ENCODE data around the gene SHANK2. TPM values are rescaled to one million over a fixed set of nuclear protein-coding genes. Genes with fewer than 3 reads are reported as not detected.

The SHANK2 gene
- polyA plus RNA-seq, 1 donor (not counting 4 experiments of a cell fraction or from before 2014, with no cell fraction given) = 0.22 TPM

DNA sequence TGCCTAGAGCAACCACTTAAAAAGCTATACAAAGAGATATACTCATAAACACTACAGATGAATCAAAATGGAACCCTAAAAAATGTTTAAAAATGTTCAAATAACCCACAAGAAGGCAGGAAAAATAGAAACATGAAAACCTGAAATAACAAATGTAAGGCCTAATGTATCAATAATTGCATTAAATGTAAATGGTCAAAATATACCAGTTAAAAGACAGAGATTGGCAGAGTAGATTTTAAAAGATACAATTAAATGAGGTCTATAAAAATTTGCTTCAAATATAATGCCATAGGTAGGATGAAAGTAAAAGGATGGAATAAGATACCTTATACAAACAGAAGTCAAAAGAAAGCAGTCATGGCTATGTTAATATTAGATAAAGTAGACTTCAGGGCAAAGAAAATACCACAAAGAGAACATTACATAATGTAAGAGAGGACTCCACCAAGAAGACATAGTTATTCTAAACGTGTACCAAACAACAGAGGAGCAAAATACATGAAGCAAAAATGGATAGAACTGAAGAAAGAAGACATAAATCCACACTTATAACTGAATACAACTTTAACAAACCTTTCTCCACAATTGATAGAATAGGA, 25.2 kb downstream of the SHANK2 start:
- Histone ChIP-seq H3K4me3 (ENCODE audit: control insufficient read depth in 2 of 3, extremely low read depth in 1 of 3, insufficient read depth in 2 of 3, low read depth in 1 of 3, low read length in 3 of 3) (no peak overlapping the region), H3K9ac (ENCODE audit: control insufficient read depth, extremely low read depth, insufficient read depth, low read length) (no peak overlapping the region), H3K79me2 (ENCODE audit: control insufficient read depth, insufficient read depth, low read length) (no peaks in the 10 kb centered on the region), H2AFZ (ENCODE audit: control insufficient read depth, low read length) (no peak overlapping the region), H3K4me2 (ENCODE audit: control insufficient read depth, extremely low read depth, insufficient read depth, low read depth, low read length) (no peak overlapping the region), H3K27ac (ENCODE audit: control insufficient read depth, insufficient read depth, low read length) (no peak overlapping the region), H3K9me3 (ENCODE audit: control insufficient read depth, low read depth, low read length) (no peaks in the 10 kb centered on the region), H3K9me1 (ENCODE audit: control insufficient read depth, extremely low read depth, insufficient read depth, low read length) (no peaks in the 10 kb centered on the region), H4K20me1 (ENCODE audit: control insufficient read depth, extremely low read depth, insufficient read depth, low read length) (no peaks in the 10 kb centered on the region), H3K27me3 (ENCODE audit: control insufficient read depth, extremely low read depth, insufficient read depth, low read length) (no peaks in the 10 kb centered on the region), H3K4me1 (ENCODE audit: control insufficient read depth, extremely low read depth, insufficient read depth, low read length) (no peaks in the 10 kb centered on the region), H3K36me3 (ENCODE audit: control insufficient read depth in 2 of 2, extremely low read depth in 1 of 2, insufficient read depth in 2 of 2, low read length in 2 of 2) (no peaks in the 10 kb centered on the region)
- DNase-seq (ENCODE audit: low read depth, low spot score) (no peak), FAIRE-seq (no peak)
- no peak for TF ChIP-seq CTCF (optimal IDR thresholded peaks at IDR 0.05 in 1 of 3, IDR thresholded peaks at IDR 0.05 in 1 of 3, conservative IDR thresholded peaks at IDR 0.05 in 1 of 3; ENCODE audit: extremely low read depth in 1 of 3, insufficient read depth in 2 of 3, low read length in 3 of 3)
- no peak for TF ChIP-seq EZH2 (IDR thresholded peaks at IDR 0.05; ENCODE audit: low read length)
- dilution Hi-C loops (cut with MboI; ENCODE audit: extremely low pct_ligation_motif_present, low sequenced_read_pairs) = no loop called here

- TF ChIP-seq EZH2 (IDR thresholded peaks at IDR 0.05; ENCODE audit: low read length) (no peak), CTCF (optimal IDR thresholded peaks at IDR 0.05 in 1 of 3, IDR thresholded peaks at IDR 0.05 in 1 of 3, conservative IDR thresholded peaks at IDR 0.05 in 1 of 3; ENCODE audit: extremely low read depth in 1 of 3, insufficient read depth in 2 of 3, low read length in 3 of 3) (no peak)
- no peak for FAIRE-seq
- Histone ChIP-seq H3K79me2 (ENCODE audit: control insufficient read depth, insufficient read depth, low read length) (no peaks in the 10 kb centered on the region), H3K9ac (ENCODE audit: control insufficient read depth, extremely low read depth, insufficient read depth, low read length) (no peak overlapping the region), H4K20me1 (ENCODE audit: control insufficient read depth, extremely low read depth, insufficient read depth, low read length) (no peaks in the 10 kb centered on the region), H3K9me1 (ENCODE audit: control insufficient read depth, extremely low read depth, insufficient read depth, low read length) (no peaks in the 10 kb centered on the region), H2AFZ (ENCODE audit: control insufficient read depth, low read length) (no peak overlapping the region), H3K27ac (ENCODE audit: control insufficient read depth, insufficient read depth, low read length) (no peak overlapping the region), H3K4me2 (ENCODE audit: control insufficient read depth, extremely low read depth, insufficient read depth, low read depth, low read length) (no peak overlapping the region), H3K4me3 (ENCODE audit: control insufficient read depth in 2 of 3, extremely low read depth in 1 of 3, insufficient read depth in 2 of 3, low read depth in 1 of 3, low read length in 3 of 3) (no peak overlapping the region), H3K27me3 (ENCODE audit: control insufficient read depth, extremely low read depth, insufficient read depth, low read length) (peaks cover 2% of the 10 kb centered on the region), H3K36me3 (ENCODE audit: control insufficient read depth in 2 of 2, extremely low read depth in 1 of 2, insufficient read depth in 2 of 2, low read length in 2 of 2) (no peaks in the 10 kb centered on the region), H3K9me3 (ENCODE audit: control insufficient read depth, low read depth, low read length) (no peaks in the 10 kb centered on the region), H3K4me1 (ENCODE audit: control insufficient read depth, extremely low read depth, insufficient read depth, low read length) (no peaks in the 10 kb centered on the region)
- dilution Hi-C loops (cut with MboI; ENCODE audit: extremely low pct_ligation_motif_present, low sequenced_read_pairs) = no loop called here
- DNase-seq (ENCODE audit: low read depth, low spot score) = no peak
Observed at GRCh38 chr11:71223671-71224660, 28.4 kb downstream of the SHANK2 start.
